Calu3 (cell line): ENCODE data around the gene GPR107. TPM values are rescaled to one million over a fixed set of nuclear protein-coding genes. Genes with fewer than 3 reads are reported as not detected.
A peak's percentile ranks its signal among the peaks of the same experiment; 100 is the strongest.

Experiments used
- BruUV-seq: library from RNA; stranded (reverse); fragments of 400-500 nt; replicated peaks from 2 replicates; lab custom pipeline; 2021; lab: Mats Ljungman, UMichigan
- CTCF ChIA-PET: fragments of 300-600 bp; sonication (Branson Sonifier 250); formaldehyde crosslinking; loops from one replicate; lab custom pipeline; 2022; ENCODE audit warnings: antibody characterized with exemption; lab: Charles Lee
- DNase-seq: peaks from one replicate; pipeline ENCODE4 v3.0.0; 2022
- H3K27ac Mint-ChIP-seq: one replicate; pipeline ENCODE4 v1.8.0; 2022; ENCODE audit warnings: mixed read lengths; ENCODE audit not compliant: unreplicated experiment
- H3K27me3 Mint-ChIP-seq: one replicate; pipeline ENCODE4 v1.8.0; 2022; ENCODE audit warnings: mixed read lengths; ENCODE audit not compliant: unreplicated experiment
- H3K36me3 Mint-ChIP-seq: one replicate; pipeline ENCODE4 v1.8.0; 2022; ENCODE audit warnings: mild to moderate bottlenecking, moderate library complexity, mixed read lengths; ENCODE audit not compliant: insufficient read depth, unreplicated experiment
- H3K4me1 Mint-ChIP-seq: one replicate; pipeline ENCODE4 v1.8.0; 2022; ENCODE audit warnings: mild to moderate bottlenecking, low read depth, mixed read lengths; ENCODE audit not compliant: unreplicated experiment
- H3K4me3 Mint-ChIP-seq: one replicate; pipeline ENCODE4 v1.8.0; 2022; ENCODE audit warnings: mild to moderate bottlenecking, low read depth, moderate library complexity, mixed read lengths; ENCODE audit not compliant: unreplicated experiment
- H3K9me3 Mint-ChIP-seq: one replicate; pipeline ENCODE4 v1.8.0; 2022; ENCODE audit warnings: low read depth, mixed read lengths; ENCODE audit not compliant: unreplicated experiment
- intact Hi-C: fragments of 100-400 bp; cut with micrococcal nuclease; formaldehyde crosslinking; loops from one replicate; pipeline ENCODE4 v1.10.0; 2022; ENCODE audit not compliant: unreplicated experiment
- total RNA-seq: library from RNA; stranded (reverse); gene quantifications from 2 replicates; pipeline ENCODE4 v1.2.3, GENCODE V29; 2022
- TF ChIP-seq, protein P1 (sequence below): fragments of 200-600 bp; IDR thresholded peaks from one replicate; pipeline ENCODE4 v1.8.0; 2022; ENCODE audit warnings: antibody characterized with exemption; ENCODE audit not compliant: unreplicated experiment

GPR107 gene
- total RNA-seq, 1 experiment from 2014 or later = 43.4 TPM

DNA sequence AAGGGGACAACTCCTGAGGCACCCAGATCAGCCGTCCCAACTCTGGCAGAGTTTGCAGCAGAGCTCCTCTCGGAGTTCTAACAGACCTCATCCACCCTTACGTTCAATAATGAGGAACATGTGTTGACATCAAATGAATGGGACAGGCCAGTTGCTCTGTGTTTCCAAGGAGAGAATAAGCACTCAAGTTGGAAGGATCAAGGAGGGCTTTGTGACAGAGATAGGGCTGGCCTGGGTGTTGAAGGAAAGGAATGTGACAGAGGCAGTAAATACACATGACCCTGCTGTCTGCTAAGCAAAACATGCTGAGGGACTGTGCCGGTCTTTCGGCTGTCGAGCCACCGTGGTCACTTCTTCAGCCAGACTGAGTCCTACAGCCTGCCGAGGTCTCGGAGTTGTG lies 48.2 kb downstream of the GPR107 start:
- DNase-seq = no peak
- BruUV-seq = no TSS peak
- intact Hi-C loops = no loop called here
- H3K27ac Mint-ChIP-seq = no peak overlapping the region
- TF ChIP-seq, protein P1, sequence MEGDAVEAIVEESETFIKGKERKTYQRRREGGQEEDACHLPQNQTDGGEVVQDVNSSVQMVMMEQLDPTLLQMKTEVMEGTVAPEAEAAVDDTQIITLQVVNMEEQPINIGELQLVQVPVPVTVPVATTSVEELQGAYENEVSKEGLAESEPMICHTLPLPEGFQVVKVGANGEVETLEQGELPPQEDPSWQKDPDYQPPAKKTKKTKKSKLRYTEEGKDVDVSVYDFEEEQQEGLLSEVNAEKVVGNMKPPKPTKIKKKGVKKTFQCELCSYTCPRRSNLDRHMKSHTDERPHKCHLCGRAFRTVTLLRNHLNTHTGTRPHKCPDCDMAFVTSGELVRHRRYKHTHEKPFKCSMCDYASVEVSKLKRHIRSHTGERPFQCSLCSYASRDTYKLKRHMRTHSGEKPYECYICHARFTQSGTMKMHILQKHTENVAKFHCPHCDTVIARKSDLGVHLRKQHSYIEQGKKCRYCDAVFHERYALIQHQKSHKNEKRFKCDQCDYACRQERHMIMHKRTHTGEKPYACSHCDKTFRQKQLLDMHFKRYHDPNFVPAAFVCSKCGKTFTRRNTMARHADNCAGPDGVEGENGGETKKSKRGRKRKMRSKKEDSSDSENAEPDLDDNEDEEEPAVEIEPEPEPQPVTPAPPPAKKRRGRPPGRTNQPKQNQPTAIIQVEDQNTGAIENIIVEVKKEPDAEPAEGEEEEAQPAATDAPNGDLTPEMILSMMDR = no peak
- CTCF ChIA-PET = no interaction called here
- H3K27me3 Mint-ChIP-seq = no peaks in the 10 kb centered on the region
- H3K4me1 Mint-ChIP-seq = no peaks in the 10 kb centered on the region
- no peak overlapping the region for H3K4me3 Mint-ChIP-seq
- H3K36me3 Mint-ChIP-seq = peaks cover 4% of the 10 kb centered on the region
- no peaks in the 10 kb centered on the region for H3K9me3 Mint-ChIP-seq

DNA sequence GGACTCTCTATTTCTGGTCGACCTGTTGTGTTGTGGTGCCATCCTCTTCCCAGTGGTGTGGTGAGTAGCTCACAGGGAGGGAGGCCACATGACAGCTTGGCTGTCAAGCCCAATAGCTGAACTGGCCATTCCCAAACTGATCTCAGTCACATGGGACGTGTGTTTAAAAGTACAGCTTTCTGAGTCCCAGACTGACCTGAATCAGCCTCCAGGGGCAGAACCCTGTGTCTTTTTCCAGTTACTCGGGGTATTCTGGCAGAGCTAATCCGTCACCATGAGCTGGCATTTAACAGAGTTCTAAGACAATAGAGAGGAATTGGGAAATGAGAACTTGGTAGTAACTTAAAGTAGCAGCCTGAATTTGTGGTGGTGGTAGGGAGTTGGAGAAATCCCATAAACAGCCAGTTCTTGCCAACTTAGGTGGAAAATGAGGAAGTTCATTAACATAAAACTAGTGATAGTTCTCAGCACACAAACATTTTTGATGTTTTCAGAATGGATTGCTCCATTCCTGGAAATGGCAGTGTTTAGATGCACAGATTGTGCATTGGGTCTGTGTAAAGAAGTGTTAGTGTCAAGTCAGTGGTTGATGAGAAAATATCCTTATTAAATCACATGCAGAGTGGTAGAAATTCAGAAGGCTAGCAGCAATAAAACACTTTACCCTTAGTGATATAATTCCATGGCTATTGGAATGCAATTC lies 50.9 kb downstream of the GPR107 start:
- no peaks in the 10 kb centered on the region for H3K27me3 Mint-ChIP-seq
- BruUV-seq = no TSS peak
- H3K36me3 Mint-ChIP-seq = peaks cover 8% of the 10 kb centered on the region
- CTCF ChIA-PET = interaction anchor here (0.6 kb wide), 1 partner anchor 132 kb away, joined by 3 read pairs; no protein-coding TSS in a partner anchor
- no peak overlapping the region for H3K27ac Mint-ChIP-seq
- TF ChIP-seq, protein P1 = no peak
- no peaks in the 10 kb centered on the region for H3K9me3 Mint-ChIP-seq
- H3K4me1 Mint-ChIP-seq = no peaks in the 10 kb centered on the region
- intact Hi-C loops = no loop called here
- H3K4me3 Mint-ChIP-seq = no peak overlapping the region
- no peak for DNase-seq

DNA sequence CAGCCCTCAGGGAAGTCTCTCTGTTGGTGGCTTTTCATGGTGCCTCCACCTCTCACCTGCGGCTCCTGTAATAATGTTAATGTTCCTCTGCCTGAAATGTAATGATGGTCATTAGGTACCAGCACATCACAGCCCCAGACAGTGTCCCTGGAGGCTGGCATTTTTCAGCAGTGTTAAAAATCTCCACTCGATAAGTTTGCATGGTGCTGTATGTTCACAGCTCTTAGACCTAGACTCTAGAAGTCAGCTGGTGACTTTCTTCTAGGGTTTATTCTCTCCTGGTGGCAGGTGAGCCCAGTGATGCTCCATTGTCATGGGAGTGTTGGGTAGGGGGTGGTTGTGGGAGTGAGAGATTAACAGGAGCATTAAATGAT lies 53.1 kb downstream of the GPR107 start:
- intact Hi-C loops = loop anchor here (1.0 kb wide), 1 partner anchor 129 kb away; no protein-coding TSS in a partner anchor
- TF ChIP-seq, protein P1 = no peak
- Mint-ChIP-seq H3K27ac (no peak overlapping the region), H3K27me3 (no peaks in the 10 kb centered on the region), H3K4me1 (no peaks in the 10 kb centered on the region), H3K36me3 (peaks cover 4% of the 10 kb centered on the region), H3K4me3 (no peak overlapping the region), H3K9me3 (no peaks in the 10 kb centered on the region)
- DNase-seq = no peak
- CTCF ChIA-PET = interaction anchor here (0.6 kb wide), 2 partner anchors 129 to 473 kb away, joined by 3 to 5 read pairs; partner anchors contain the start of gene FUBP3
- no TSS peak for BruUV-seq

DNA sequence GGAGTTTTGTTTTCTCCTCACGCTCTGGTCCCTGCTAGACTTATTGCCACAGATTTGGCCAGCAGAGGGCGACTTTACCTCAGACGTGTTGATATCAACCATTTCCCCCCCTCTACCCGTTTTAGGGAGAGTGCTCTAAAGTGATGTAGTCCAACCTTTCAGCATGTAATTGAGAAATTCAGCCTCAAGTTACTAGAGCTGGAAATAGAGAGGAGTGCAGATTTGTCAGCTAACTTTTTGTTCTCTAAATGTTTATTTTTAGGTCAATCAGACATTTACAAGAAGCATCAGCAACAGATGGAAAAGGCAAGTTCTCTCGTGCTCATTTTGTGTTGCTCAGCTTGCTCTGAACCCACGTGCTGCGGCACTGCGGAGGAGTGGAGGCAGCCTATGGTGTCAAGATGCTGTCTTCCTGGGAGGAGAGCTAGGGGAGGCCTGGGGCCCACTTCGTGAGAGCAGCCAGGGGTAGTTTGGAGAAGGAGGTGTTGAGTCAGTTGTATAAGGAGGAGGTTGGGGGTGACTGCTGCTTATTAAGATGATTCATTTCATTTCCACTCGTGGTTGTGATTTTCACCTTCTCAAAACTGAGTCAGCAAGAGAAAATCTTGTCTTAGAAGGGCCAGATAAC lies 53.6 kb downstream of the GPR107 start:
- peak; percentile 60 for DNase-seq
- H3K27me3 Mint-ChIP-seq = no peaks in the 10 kb centered on the region
- TF ChIP-seq, protein P1 = peak; percentile 31
- no TSS peak for BruUV-seq
- H3K4me3 Mint-ChIP-seq = no peak overlapping the region
- intact Hi-C loops = loop anchor here (1.0 kb wide), 1 partner anchor 129 kb away; no protein-coding TSS in a partner anchor
- CTCF ChIA-PET = no interaction called here
- peaks cover 4% of the 10 kb centered on the region for H3K36me3 Mint-ChIP-seq
- H3K9me3 Mint-ChIP-seq = no peaks in the 10 kb centered on the region
- H3K27ac Mint-ChIP-seq = no peak overlapping the region
- no peaks in the 10 kb centered on the region for H3K4me1 Mint-ChIP-seq
